DOHH2 (cell line): Measurements from ENCODE around the gene BRD7.

Experiments
- H3F3A ChIP-seq: fragments of 200-600 bp; sonication (generic), shearing (Covaris generic); 2 replicates; pipeline ENCODE4 v1.6.0; 2016; ENCODE audit warnings: antibody characterized with exemption, mild to moderate bottlenecking; ENCODE audit not compliant: control insufficient read depth, insufficient read depth
- H3K27ac ChIP-seq: fragments of 200-600 bp; sonication (generic); 2 replicates; pipeline ENCODE4 v1.5.1; 2014; ENCODE audit warnings: low read depth, mild to moderate bottlenecking, low read length, moderate library complexity
- H3K27me3 ChIP-seq: fragments of 200-600 bp; sonication (generic); 2 replicates; pipeline ENCODE4 v1.6.1; 2014; ENCODE audit warnings: mild to moderate bottlenecking, low read length, mixed read lengths; ENCODE audit not compliant: control insufficient read depth
- H3K36me3 ChIP-seq: fragments of 200-600 bp; sonication (generic); 2 replicates; pipeline ENCODE4 v1.6.1; 2014; ENCODE audit warnings: mild to moderate bottlenecking, low read length, moderate library complexity, mixed read lengths; ENCODE audit not compliant: control insufficient read depth
- H3K4me1 ChIP-seq: fragments of 200-600 bp; sonication (generic); 2 replicates; pipeline ENCODE4 v1.6.1; 2014; ENCODE audit warnings: mild to moderate bottlenecking, low read length, mixed read lengths; ENCODE audit not compliant: control insufficient read depth
- H3K4me2 ChIP-seq: fragments of 200-600 bp; sonication (generic); 2 replicates; pipeline ENCODE4 v1.6.0; 2014; ENCODE audit warnings: mild to moderate bottlenecking, low read length, moderate library complexity
- H3K4me3 ChIP-seq: fragments of 200-600 bp; sonication (generic); 2 replicates; pipeline ENCODE4 v1.5.1; 2014; ENCODE audit warnings: mild to moderate bottlenecking, low read length, mixed read lengths
- H3K79me2 ChIP-seq: fragments of 200-600 bp; sonication (generic); 2 replicates; pipeline ENCODE4 v1.6.1; 2014; ENCODE audit warnings: mild to moderate bottlenecking, low read length, mixed read lengths; ENCODE audit not compliant: control insufficient read depth
- H3K9me2 ChIP-seq: fragments of 200-600 bp; sonication (generic); replicated peaks from 2 replicates; pipeline ENCODE4 v1.6.1; 2014; ENCODE audit warnings: mild to moderate bottlenecking, low read length, mixed read lengths; ENCODE audit not compliant: control insufficient read depth
- H3K9me3 ChIP-seq: fragments of 200-600 bp; sonication (generic); 2 replicates; pipeline ENCODE4 v1.6.1; 2014; ENCODE audit warnings: antibody characterized with exemption, low read length, mixed read lengths; ENCODE audit not compliant: control insufficient read depth, insufficient read depth
- H4K20me1 ChIP-seq: fragments of 200-600 bp; sonication (generic); 2 replicates; pipeline ENCODE4 v1.6.0; 2014; ENCODE audit warnings: low read depth, mild to moderate bottlenecking, antibody characterized with exemption, low read length, moderate library complexity; ENCODE audit not compliant: control insufficient read depth, insufficient read depth
- EZH2phosphoT487 ChIP-seq: fragments of 200-600 bp; sonication (generic); IDR thresholded peaks from 2 replicates; pipeline ENCODE4 v1.6.1; 2017; ENCODE audit warnings: borderline replicate concordance, mild to moderate bottlenecking, antibody characterized with exemption, low read length, moderate library complexity, mixed read lengths
- TF ChIP-seq, protein P1 (sequence below): fragments of 200-600 bp; sonication (generic); IDR thresholded peaks from one replicate; pipeline ENCODE4 v1.5.1; 2014; ENCODE audit warnings: antibody characterized with exemption, mild to moderate bottlenecking, low read depth, low read length; ENCODE audit not compliant: poor library complexity, severe bottlenecking

BRD7 gene

GRCh38 chr16:50267651-50268050 lies 101.1 kb downstream of the BRD7 start:
- no peak for TF ChIP-seq EZH2phosphoT487
- TF ChIP-seq, protein P1, sequence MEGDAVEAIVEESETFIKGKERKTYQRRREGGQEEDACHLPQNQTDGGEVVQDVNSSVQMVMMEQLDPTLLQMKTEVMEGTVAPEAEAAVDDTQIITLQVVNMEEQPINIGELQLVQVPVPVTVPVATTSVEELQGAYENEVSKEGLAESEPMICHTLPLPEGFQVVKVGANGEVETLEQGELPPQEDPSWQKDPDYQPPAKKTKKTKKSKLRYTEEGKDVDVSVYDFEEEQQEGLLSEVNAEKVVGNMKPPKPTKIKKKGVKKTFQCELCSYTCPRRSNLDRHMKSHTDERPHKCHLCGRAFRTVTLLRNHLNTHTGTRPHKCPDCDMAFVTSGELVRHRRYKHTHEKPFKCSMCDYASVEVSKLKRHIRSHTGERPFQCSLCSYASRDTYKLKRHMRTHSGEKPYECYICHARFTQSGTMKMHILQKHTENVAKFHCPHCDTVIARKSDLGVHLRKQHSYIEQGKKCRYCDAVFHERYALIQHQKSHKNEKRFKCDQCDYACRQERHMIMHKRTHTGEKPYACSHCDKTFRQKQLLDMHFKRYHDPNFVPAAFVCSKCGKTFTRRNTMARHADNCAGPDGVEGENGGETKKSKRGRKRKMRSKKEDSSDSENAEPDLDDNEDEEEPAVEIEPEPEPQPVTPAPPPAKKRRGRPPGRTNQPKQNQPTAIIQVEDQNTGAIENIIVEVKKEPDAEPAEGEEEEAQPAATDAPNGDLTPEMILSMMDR: no peak
- Histone ChIP-seq H3K4me1 (peaks cover 37% of the 10 kb centered on the region), H4K20me1 (no peaks in the 10 kb centered on the region), H3F3A (peaks cover 4% of the 10 kb centered on the region; the same call in 1 of the 2 replicates), H3K27me3 (0 out of 2 replicates have a peak, but pooled peaks cover 7% of the 10 kb centered on the region), H3K4me2 (peak overlapping the region; percentile 62), H3K9me2 (no peaks in the 10 kb centered on the region), H3K36me3 (no peaks in the 10 kb centered on the region), H3K9me3 (no peaks in the 10 kb centered on the region), H3K4me3 (no peak overlapping the region), H3K27ac (no peak overlapping the region), H3K79me2 (no peaks in the 10 kb centered on the region)

- Histone ChIP-seq H3K4me2 (peak overlapping the region; percentile 62), H3K36me3 (no peaks in the 10 kb centered on the region), H3K27ac (no peak overlapping the region), H3K9me3 (no peaks in the 10 kb centered on the region), H3K4me3 (peak overlapping the region; percentile 46), H4K20me1 (no peaks in the 10 kb centered on the region), H3K27me3 (0 out of 2 replicates have a peak, but pooled peaks cover 7% of the 10 kb centered on the region), H3K9me2 (no peaks in the 10 kb centered on the region), H3K79me2 (no peaks in the 10 kb centered on the region), H3F3A (peaks cover 4% of the 10 kb centered on the region; the same call in 1 of the 2 replicates), H3K4me1 (peaks cover 36% of the 10 kb centered on the region)
- no peak for TF ChIP-seq EZH2phosphoT487
- TF ChIP-seq, protein P1: no peak
Measured at GRCh38 chr16:50267151-50267631, 101.6 kb downstream of the BRD7 start.

DNA sequence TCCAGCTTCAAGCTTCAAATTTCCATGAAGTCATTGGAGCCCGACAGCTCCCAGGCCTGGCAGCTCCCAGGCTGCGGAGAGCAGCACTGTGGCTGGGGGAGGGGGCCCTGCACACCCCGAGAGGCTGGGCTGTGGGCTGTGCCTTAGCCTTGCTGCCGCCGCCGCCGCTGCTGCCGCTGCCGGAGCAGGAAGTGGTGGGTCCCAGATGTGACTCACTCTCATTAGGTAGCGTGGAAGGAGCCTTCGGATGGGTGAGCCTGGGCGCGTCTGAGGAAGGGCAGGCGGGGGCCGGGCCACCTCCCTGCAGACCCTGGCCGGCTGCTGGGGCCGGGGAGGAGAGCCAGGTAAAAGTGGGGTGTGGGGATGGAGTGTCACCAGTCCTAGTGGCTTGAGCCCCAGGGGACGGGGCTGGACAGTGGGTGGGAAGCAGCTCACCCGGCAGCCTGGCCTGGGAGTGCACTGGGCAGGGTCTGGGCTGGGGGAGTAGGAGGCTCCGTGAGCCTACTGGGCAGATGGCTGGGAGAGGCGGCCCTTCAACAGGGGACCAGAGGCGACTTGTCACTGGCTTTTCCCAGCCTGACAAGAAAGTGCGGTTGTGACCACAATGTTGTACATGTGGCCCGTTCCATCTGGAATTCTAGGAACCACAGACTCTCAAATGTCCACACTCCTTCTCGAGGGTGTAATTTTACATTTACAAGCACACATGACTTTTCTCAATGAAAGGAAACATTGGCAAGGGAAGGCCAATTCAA lies 102.3 kb downstream of the BRD7 start, which contains the start of gene ADCY7:
TSS of gene ADCY7 (plus strand) at position 215 of the 755 bp plus-strand sequence. CDS start 21,629 bp downstream, outside the sequence.
- H3K9me3 ChIP-seq: no peaks in the 10 kb centered on the region
- peaks cover 13% of the 10 kb centered on the region; the same call in 1 of the 2 replicates for H3K27me3 ChIP-seq
- TF ChIP-seq, protein P1: no peak
- TF ChIP-seq EZH2phosphoT487: no peak
- peaks cover 36% of the 10 kb centered on the region for H3K4me1 ChIP-seq
- no peak within 1 kb of the TSS for H3K27ac ChIP-seq
- no peaks in the 10 kb centered on the region for H4K20me1 ChIP-seq
- peak within 1 kb of the TSS; percentile 62 for H3K4me2 ChIP-seq
- peaks cover 4% of the 10 kb centered on the region; the same call in 1 of the 2 replicates for H3F3A ChIP-seq
- no peaks in the 10 kb centered on the region for H3K9me2 ChIP-seq
- H3K79me2 ChIP-seq: no peaks in the 10 kb centered on the region
- H3K36me3 ChIP-seq: no peaks in the 10 kb centered on the region
- H3K4me3 ChIP-seq: peak within 1 kb of the TSS; percentile 46
